ENCODE results near the gene TUT1. TPM values are rescaled to one million over a fixed set of nuclear protein-coding genes. Genes with fewer than 3 reads are reported as not detected.

TUT1 gene
- total and polyA plus RNA-seq, 2 experiments from 2014 or later, result 6.1 to 12.1 TPM

DNA sequence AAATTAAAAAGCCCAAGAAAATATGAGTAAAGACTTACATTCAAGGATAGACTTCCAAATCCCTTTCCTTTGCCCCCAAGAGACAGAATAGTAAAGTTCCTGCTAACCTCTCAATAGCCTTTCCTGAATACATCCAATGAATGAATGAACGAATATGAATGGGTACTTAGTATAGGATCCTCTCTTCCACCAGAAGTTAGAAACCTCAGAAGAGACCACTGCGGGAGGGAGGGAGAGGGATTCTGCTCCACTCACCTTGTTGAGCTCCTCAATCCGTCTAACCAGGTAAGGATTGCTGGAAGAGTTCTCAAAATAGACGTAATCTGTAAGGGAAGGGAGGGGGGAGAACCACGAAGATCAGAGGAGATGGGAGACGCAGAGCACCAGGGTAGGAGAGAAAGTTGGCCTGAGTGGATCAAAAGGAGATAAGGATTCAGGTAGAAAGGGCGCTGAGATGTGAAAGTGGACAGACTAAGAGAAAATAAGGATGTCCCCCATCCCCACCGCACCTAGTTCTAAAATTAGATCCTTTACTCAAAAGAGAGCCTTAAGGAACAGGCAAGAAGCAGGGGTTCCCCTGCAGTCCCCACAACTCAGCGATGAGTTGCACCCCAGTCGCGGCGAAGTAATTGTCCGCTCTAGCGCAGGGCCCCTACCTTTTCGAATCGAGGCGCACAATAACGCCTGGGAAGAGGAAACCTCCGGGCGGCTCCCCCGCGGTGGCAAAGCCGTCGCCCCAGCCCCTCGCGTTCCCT lies 9.2 kb upstream of the TUT1 start:
- Histone ChIP-seq H3K36me3 (ENCODE audit: low read depth) (peaks cover 20% of the 10 kb centered on the region; the same call in 1 of the 2 replicates), H2AFZ (peak overlapping the region; percentile 76), H3K9me3 (ENCODE audit: low read depth) (no peaks in the 10 kb centered on the region), H3K9ac (peak overlapping the region; percentile 95), H3K79me2 (ENCODE audit: insufficient read depth) (peaks cover 57% of the 10 kb centered on the region), H3K4me2 (ENCODE audit: unreplicated experiment) (peak overlapping the region; percentile 100), H3F3A (ENCODE audit: insufficient read depth) (peaks cover 36% of the 10 kb centered on the region), H3K4me1 (ENCODE audit: insufficient read depth) (peaks cover 20% of the 10 kb centered on the region), H4K20me1 (ENCODE audit: insufficient read depth) (no peaks in the 10 kb centered on the region), H3K4me3 (peak overlapping the region; percentile 88), H3K27ac (peak overlapping the region; percentile 77), H3K9me2 (ENCODE audit: insufficient read depth) (no peaks in the 10 kb centered on the region), H3K27me3 (replicated peaks; ENCODE audit: insufficient read depth) (no peaks in the 10 kb centered on the region)
- TF ChIP-seq EZH2phosphoT487 (IDR thresholded peaks at IDR 0.05; ENCODE audit: insufficient read depth, low read depth), result no peak
- TF ChIP-seq EZH2 (IDR thresholded peaks at IDR 0.05; ENCODE audit: insufficient read depth, poor library complexity, severe bottlenecking), result no peak
- DNase-seq, result no peak
- WGBS, 2 experiments (ENCODE audit: low coverage in 1 of 2, low lambda C conversion rate in 2 of 2, missing lambda C conversion rate in 2 of 2), result 2 to 3% methylated on average over 25 to 26 of the region's 26 CpGs
- in situ Hi-C loops (cut with MboI), result no loop called here

DNA sequence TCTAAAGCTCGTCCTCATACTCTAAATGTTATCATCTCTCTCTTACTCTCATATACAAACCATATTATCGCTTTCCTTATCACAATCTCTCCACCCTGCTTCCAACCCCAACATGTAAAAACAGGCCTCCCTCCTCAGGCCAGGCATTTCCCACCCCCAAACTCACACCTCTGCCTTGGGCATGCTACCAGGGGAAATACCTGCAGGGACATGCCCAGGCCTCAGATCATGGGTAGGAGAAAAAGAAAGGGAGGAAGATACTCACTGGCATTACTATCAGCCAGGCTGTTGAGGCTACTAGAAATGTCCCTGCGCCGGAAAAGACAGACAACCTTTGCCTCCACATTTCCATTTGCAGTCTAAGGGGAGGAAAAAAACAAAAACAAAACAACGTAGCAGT lies 8.6 kb upstream of the TUT1 start:
- H3K9me3 ChIP-seq (ENCODE audit: low read depth), result no peaks in the 10 kb centered on the region
- H3K4me3 ChIP-seq, result peak overlapping the region; percentile 88
- H3K4me2 ChIP-seq (ENCODE audit: unreplicated experiment), result peak overlapping the region; percentile 100
- H3K36me3 ChIP-seq (ENCODE audit: low read depth), result peaks cover 20% of the 10 kb centered on the region; the same call in 1 of the 2 replicates
- TF ChIP-seq EZH2phosphoT487 (IDR thresholded peaks at IDR 0.05; ENCODE audit: insufficient read depth, low read depth) (no peak), EZH2 (IDR thresholded peaks at IDR 0.05; ENCODE audit: insufficient read depth, poor library complexity, severe bottlenecking) (no peak)
- H3K27me3 ChIP-seq (replicated peaks; ENCODE audit: insufficient read depth), result no peaks in the 10 kb centered on the region
- peaks cover 61% of the 10 kb centered on the region for H3K79me2 ChIP-seq (ENCODE audit: insufficient read depth)
- in situ Hi-C loops (cut with MboI), result no loop called here
- H3K9ac ChIP-seq, result peak overlapping the region; percentile 95
- H4K20me1 ChIP-seq (ENCODE audit: insufficient read depth), result no peaks in the 10 kb centered on the region
- DNase-seq, result no peak
- no peak overlapping the region for H2AFZ ChIP-seq
- WGBS, 2 experiments (ENCODE audit: low coverage in 1 of 2, low lambda C conversion rate in 2 of 2, missing lambda C conversion rate in 2 of 2), result 26 to 29% methylated on average over 5 of the region's 5 CpGs
- H3K27ac ChIP-seq, result peak overlapping the region; percentile 77; the same call in 1 of the 2 replicates
- H3K4me1 ChIP-seq (ENCODE audit: insufficient read depth), result peaks cover 20% of the 10 kb centered on the region
- H3K9me2 ChIP-seq (ENCODE audit: insufficient read depth), result no peaks in the 10 kb centered on the region
- H3F3A ChIP-seq (ENCODE audit: insufficient read depth), result peaks cover 42% of the 10 kb centered on the region

GRCh38 chr11:62599069-62599696 lies 7.9 kb upstream of the TUT1 start:
- Histone ChIP-seq H4K20me1 (ENCODE audit: insufficient read depth) (no peaks in the 10 kb centered on the region), H3K9ac (peak overlapping the region; percentile 95), H3K4me2 (ENCODE audit: unreplicated experiment) (peak overlapping the region; percentile 100), H3F3A (ENCODE audit: insufficient read depth) (peaks cover 47% of the 10 kb centered on the region), H3K9me3 (ENCODE audit: low read depth) (no peaks in the 10 kb centered on the region), H3K27me3 (replicated peaks; ENCODE audit: insufficient read depth) (no peaks in the 10 kb centered on the region), H3K27ac (peak overlapping the region; percentile 77), H3K36me3 (ENCODE audit: low read depth) (peaks cover 25% of the 10 kb centered on the region), H2AFZ (no peak overlapping the region), H3K9me2 (ENCODE audit: insufficient read depth) (no peaks in the 10 kb centered on the region), H3K4me3 (peak overlapping the region; percentile 88), H3K79me2 (ENCODE audit: insufficient read depth) (peaks cover 65% of the 10 kb centered on the region), H3K4me1 (ENCODE audit: insufficient read depth) (peaks cover 20% of the 10 kb centered on the region)
- WGBS, 2 experiments (ENCODE audit: low coverage in 1 of 2, low lambda C conversion rate in 2 of 2, missing lambda C conversion rate in 2 of 2), result 32 to 41% methylated on average over 7 of the region's 7 CpGs
- peak; percentile 99 for DNase-seq
- in situ Hi-C loops (cut with MboI), result no loop called here
- TF ChIP-seq EZH2 (IDR thresholded peaks at IDR 0.05; ENCODE audit: insufficient read depth, poor library complexity, severe bottlenecking) (no peak), EZH2phosphoT487 (IDR thresholded peaks at IDR 0.05; ENCODE audit: insufficient read depth, low read depth) (no peak)

- DNase-seq, result no peak
Observed at GRCh38 chr11:62595124-62595523, 3.8 kb upstream of the TUT1 start.

More at GRCh38 chr11:62595124-62595523, 3.8 kb upstream of the TUT1 start:
- TF ChIP-seq EZH2phosphoT487 (IDR thresholded peaks at IDR 0.05; ENCODE audit: insufficient read depth, low read depth) (no peak), EZH2 (IDR thresholded peaks at IDR 0.05; ENCODE audit: insufficient read depth, poor library complexity, severe bottlenecking) (no peak)
- Histone ChIP-seq H3K27ac (no peak overlapping the region), H2AFZ (no peak overlapping the region), H3K27me3 (replicated peaks; ENCODE audit: insufficient read depth) (no peaks in the 10 kb centered on the region), H3K4me3 (no peak overlapping the region), H3K36me3 (ENCODE audit: low read depth) (peaks cover 24% of the 10 kb centered on the region), H3K4me1 (ENCODE audit: insufficient read depth) (peaks cover 30% of the 10 kb centered on the region), H3K9ac (no peak overlapping the region), H3K4me2 (ENCODE audit: unreplicated experiment) (no peak overlapping the region), H3K9me2 (ENCODE audit: insufficient read depth) (no peaks in the 10 kb centered on the region), H4K20me1 (ENCODE audit: insufficient read depth) (no peaks in the 10 kb centered on the region), H3F3A (ENCODE audit: insufficient read depth) (peaks cover 54% of the 10 kb centered on the region), H3K79me2 (ENCODE audit: insufficient read depth) (peaks cover 63% of the 10 kb centered on the region), H3K9me3 (ENCODE audit: low read depth) (no peaks in the 10 kb centered on the region)
- 76 to 80% methylated on average over 8 of the region's 8 CpGs for WGBS, 2 experiments (ENCODE audit: low coverage in 1 of 2, low lambda C conversion rate in 2 of 2, missing lambda C conversion rate in 2 of 2)
- in situ Hi-C loops (cut with MboI), result no loop called here

All from GM23248 (cell line).